ENCODE results near the gene COL23A1. TPM values are rescaled to one million over a fixed set of nuclear protein-coding genes. Genes with fewer than 3 reads are reported as not detected.
A peak's percentile ranks its signal among the peaks of the same experiment; 100 is the strongest.

The COL23A1 gene
- total RNA-seq, 1 experiment from 2014 or later = not detected

DNA sequence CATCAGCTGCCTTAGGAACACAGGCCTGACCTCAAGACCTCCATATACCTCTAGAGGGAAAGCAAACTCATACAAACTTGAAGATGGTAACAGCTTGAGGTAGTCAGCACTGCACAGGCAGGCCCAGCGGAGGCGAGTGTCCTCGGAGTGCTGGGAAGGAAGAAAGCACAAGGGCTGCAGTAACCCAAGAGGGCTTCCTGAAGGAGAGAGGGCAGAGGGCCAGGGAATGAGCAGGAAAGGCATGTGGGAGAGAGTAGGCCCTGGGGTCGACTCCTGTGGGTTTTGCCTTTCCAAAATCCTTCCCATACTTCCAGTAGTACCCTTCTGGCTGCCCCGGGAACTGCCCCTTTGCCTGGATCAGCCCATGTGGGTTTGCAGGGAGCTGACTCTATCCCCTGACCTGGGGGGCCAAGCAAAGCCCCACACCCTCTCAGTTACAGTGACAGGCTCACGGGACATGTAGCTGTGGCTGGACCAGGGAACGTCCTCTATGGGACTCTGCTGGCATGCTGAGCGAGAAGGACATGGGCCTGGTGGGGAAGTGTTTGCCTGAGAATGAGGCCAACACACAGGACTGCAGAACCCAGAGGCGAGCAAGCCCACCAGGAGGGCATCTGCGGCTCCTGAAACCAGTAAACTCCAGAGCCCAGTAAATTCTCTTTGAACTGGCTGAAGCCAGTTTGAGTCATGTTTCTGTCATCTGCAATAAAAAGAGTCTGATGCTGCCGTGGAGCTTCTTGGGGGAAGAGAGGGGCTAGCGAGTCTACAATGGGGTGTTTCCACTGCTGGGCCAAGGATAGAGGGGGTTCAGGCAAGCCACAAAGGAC is 64.1 kb downstream of the COL23A1 start:
- Histone ChIP-seq H3K4me3 (ENCODE audit: low read length) (no peak overlapping the region), H3K27ac (ENCODE audit: low read length) (no peak overlapping the region), H3K9me2 (replicated peaks; ENCODE audit: low read length) (no peaks in the 10 kb centered on the region), H3K9ac (ENCODE audit: low read length) (no peak overlapping the region), H3K36me3 (ENCODE audit: low read depth, low read length) (no peaks in the 10 kb centered on the region), H2AFZ (ENCODE audit: low read length) (no peak overlapping the region), H3K4me1 (ENCODE audit: insufficient read depth, low read length) (no peaks in the 10 kb centered on the region), H4K20me1 (ENCODE audit: low read length) (no peaks in the 10 kb centered on the region), H3K4me2 (ENCODE audit: low read length) (no peak overlapping the region), H3K79me2 (ENCODE audit: low read length) (no peaks in the 10 kb centered on the region), H3F3A (ENCODE audit: low read length, unreplicated experiment) (no peaks in the 10 kb centered on the region), H3K27me3 (ENCODE audit: low read length) (peaks cover 13% of the 10 kb centered on the region), H3K9me3 (ENCODE audit: low read length) (no peaks in the 10 kb centered on the region)
- TF ChIP-seq EZH2phosphoT487 (IDR thresholded peaks at IDR 0.05; ENCODE audit: borderline replicate concordance, low read length) (no peak), EZH2 (IDR thresholded peaks at IDR 0.05; ENCODE audit: low read length, unreplicated experiment) (no peak)
- TF ChIP-seq, protein P1, sequence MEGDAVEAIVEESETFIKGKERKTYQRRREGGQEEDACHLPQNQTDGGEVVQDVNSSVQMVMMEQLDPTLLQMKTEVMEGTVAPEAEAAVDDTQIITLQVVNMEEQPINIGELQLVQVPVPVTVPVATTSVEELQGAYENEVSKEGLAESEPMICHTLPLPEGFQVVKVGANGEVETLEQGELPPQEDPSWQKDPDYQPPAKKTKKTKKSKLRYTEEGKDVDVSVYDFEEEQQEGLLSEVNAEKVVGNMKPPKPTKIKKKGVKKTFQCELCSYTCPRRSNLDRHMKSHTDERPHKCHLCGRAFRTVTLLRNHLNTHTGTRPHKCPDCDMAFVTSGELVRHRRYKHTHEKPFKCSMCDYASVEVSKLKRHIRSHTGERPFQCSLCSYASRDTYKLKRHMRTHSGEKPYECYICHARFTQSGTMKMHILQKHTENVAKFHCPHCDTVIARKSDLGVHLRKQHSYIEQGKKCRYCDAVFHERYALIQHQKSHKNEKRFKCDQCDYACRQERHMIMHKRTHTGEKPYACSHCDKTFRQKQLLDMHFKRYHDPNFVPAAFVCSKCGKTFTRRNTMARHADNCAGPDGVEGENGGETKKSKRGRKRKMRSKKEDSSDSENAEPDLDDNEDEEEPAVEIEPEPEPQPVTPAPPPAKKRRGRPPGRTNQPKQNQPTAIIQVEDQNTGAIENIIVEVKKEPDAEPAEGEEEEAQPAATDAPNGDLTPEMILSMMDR (conservative IDR thresholded peaks at IDR 0.05; ENCODE audit: low read depth, low read length) = no peak
- CTCF ChIA-PET = no interaction called here
- BruUV-seq (replicated peaks) = no TSS peak
- intact Hi-C loops (cut with micrococcal nuclease) = no loop called here
- DNase-seq = peak; percentile 35
- ATAC-seq = peak; percentile 67; the same call in 1 of the 2 replicates
- POLR2A ChIA-PET (ENCODE audit: unreplicated experiment) = no interaction called here

DNA sequence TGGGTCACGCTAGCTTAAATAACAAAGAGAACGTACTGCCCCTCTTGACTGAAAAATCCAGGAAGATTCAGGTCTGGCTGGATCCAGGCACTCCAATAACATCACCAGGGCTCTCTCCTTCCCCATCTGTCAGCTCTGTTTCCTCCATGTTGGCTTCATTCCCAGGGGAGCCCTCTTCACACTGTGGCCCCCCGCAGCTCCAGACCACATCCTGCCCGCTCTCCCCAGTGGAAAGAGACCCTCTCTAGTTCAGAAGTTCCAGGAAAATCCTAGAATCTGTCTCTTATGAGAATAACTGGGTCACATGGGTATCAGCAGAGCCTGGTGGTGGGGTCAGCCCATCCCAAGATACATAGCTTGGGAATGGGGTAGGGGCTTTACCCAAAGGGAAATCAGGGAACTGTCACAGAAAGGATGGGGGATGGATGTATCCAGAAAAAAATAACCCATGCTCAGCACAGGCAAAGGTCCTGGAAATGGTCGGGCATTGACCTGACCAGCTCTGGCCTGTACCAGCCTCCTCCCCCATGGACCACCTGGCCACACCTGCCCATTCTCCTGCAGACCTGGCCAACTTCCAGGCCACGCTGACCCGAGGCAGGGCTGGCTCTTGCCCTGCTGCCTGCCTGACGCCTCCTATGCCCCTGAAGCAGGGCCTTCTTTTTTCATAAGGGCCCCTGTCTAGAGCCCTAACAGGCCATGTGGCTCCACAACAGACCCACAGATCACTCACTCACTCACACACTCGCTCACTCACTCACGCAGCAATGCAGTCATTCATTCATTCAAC is 65.9 kb downstream of the COL23A1 start:
- ChIA-PET POLR2A (ENCODE audit: unreplicated experiment) (no interaction called here), CTCF (no interaction called here)
- no peaks in the 10 kb centered on the region for H3K9me2 ChIP-seq (replicated peaks; ENCODE audit: low read length)
- no peaks in the 10 kb centered on the region for H3K9me3 ChIP-seq (ENCODE audit: low read length)
- no peaks in the 10 kb centered on the region for H3K79me2 ChIP-seq (ENCODE audit: low read length)
- H3K27ac ChIP-seq (ENCODE audit: low read length) = no peak overlapping the region
- ATAC-seq (no peak), DNase-seq (no peak)
- no peak overlapping the region for H3K4me2 ChIP-seq (ENCODE audit: low read length)
- intact Hi-C loops (cut with micrococcal nuclease) = no loop called here
- no TSS peak for BruUV-seq (replicated peaks)
- TF ChIP-seq, protein P1 (conservative IDR thresholded peaks at IDR 0.05; ENCODE audit: low read depth, low read length) = no peak
- TF ChIP-seq EZH2 (IDR thresholded peaks at IDR 0.05; ENCODE audit: low read length, unreplicated experiment) = no peak
- no peak for TF ChIP-seq EZH2phosphoT487 (IDR thresholded peaks at IDR 0.05; ENCODE audit: borderline replicate concordance, low read length)
- H3F3A ChIP-seq (ENCODE audit: low read length, unreplicated experiment) = no peaks in the 10 kb centered on the region
- no peaks in the 10 kb centered on the region for H3K36me3 ChIP-seq (ENCODE audit: low read depth, low read length)
- H4K20me1 ChIP-seq (ENCODE audit: low read length) = no peaks in the 10 kb centered on the region
- H2AFZ ChIP-seq (ENCODE audit: low read length) = no peak overlapping the region
- no peaks in the 10 kb centered on the region for H3K4me1 ChIP-seq (ENCODE audit: insufficient read depth, low read length)
- no peak overlapping the region for H3K4me3 ChIP-seq (ENCODE audit: low read length)
- 0 out of 2 replicates have a peak, but pooled peaks cover under 1% of the 10 kb centered on the region for H3K27me3 ChIP-seq (ENCODE audit: low read length)
- no peak overlapping the region for H3K9ac ChIP-seq (ENCODE audit: low read length)

Data from PC-3 (cell line).